ENCODE results near the gene CAMKK2. TPM values are rescaled to one million over a fixed set of nuclear protein-coding genes. Genes with fewer than 3 reads are reported as not detected.

The CAMKK2 gene
- total and polyA plus RNA-seq, 2 of the 13 experiments (the other 11 are each of a cell fraction or from before 2014, with no cell fraction given), result 18.8 to 20.0 TPM

- DNase-seq (ENCODE audit: low spot score), result no peak
- no TSS peak for BruUV-seq (replicated peaks)
Observed at GRCh38 chr12:121287267-121287954, 9.1 kb downstream of the CAMKK2 start.

DNA sequence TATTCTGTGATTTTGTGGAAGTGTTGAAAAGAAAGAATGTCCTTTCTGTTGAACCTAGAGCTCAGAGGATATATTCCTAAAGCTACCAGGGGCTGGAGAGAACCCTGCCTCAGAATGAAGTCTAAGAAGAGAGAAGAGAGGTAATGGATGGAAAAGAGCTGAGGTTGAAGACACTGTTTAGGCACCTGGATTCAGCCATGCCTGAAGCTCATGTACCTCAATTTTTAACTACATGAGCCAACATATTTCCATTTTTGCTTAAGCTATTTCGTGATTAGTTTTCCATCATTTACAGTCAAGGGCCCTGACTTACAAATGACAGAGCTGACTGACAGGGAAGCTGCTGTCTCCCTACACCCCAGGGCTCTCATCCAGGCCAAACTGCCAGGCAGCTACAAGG is 10.7 kb downstream of the CAMKK2 start:
- DNase-seq (ENCODE audit: low spot score) (no peak), FAIRE-seq (no peak), ATAC-seq (no peak)
- no peaks in the 10 kb centered on the region for H3K4me1 ChIP-seq (ENCODE audit: insufficient read depth, low read length)
- no peak overlapping the region for H3K4me2 ChIP-seq (ENCODE audit: low read depth, low read length)
- H3K9me3 ChIP-seq (ENCODE audit: low read length), result no peaks in the 10 kb centered on the region
- no peaks in the 10 kb centered on the region; the same call in 1 of the 2 replicates for H4K20me1 ChIP-seq (ENCODE audit: insufficient read depth, low read length)
- ChIA-PET POLR2A (interaction anchor here (1.5 kb wide), 1 partner anchor 9 kb away, joined by 4 read pairs; no protein-coding TSS in a partner anchor), CTCF (ENCODE audit: low intra/inter-chr PET ratio, low total read pairs) (no interaction called here)
- H3K27me3 ChIP-seq (ENCODE audit: control insufficient read depth in 1 of 2, insufficient read depth in 2 of 2, low read length in 2 of 2), result no peaks in the 10 kb centered on the region
- in situ Hi-C loops (cut with HindIII; ENCODE audit: extremely low pct_ligation_motif_present, low pct_unique_long_range_greater_than_20kb) (no loop called here), intact Hi-C loops (cut with micrococcal nuclease; ENCODE audit: unreplicated experiment) (no loop called here)
- WGBS (ENCODE audit: low lambda C conversion rate), result 100% methylated on average over 1 of the region's 1 CpG
- H3K79me2 ChIP-seq (ENCODE audit: insufficient read depth, low read length), result no peaks in the 10 kb centered on the region
- BruUV-seq (replicated peaks), result no TSS peak
- H3K27ac ChIP-seq (ENCODE audit: extremely low read length, insufficient read depth, low read length), result no peak overlapping the region
- no peak overlapping the region for H3K4me3 ChIP-seq (replicated peaks in 1 of 3; ENCODE audit: insufficient read depth in 1 of 3, low read depth in 2 of 3, low read length in 3 of 3)
- H3K9ac ChIP-seq (ENCODE audit: insufficient read depth, low read depth, low read length), result no peak overlapping the region
- peaks cover 1 to 6% of the 10 kb centered on the region in 2 experiments; a peak in 1 of 5 replicates for H3K36me3 ChIP-seq (replicated peaks in 1 of 2; ENCODE audit: control insufficient read depth in 1 of 2, insufficient read depth in 2 of 2, low read length in 2 of 2)
- H2AFZ ChIP-seq (ENCODE audit: low read length), result no peak overlapping the region
- TF ChIP-seq ZNF329 (CRISPR knock-in tag; IDR thresholded peaks at IDR 0.05; ENCODE audit: low read depth) (peak; percentile 96), ZNF777 (CRISPR knock-in tag; IDR thresholded peaks at IDR 0.05) (no peak), ZNF772 (CRISPR knock-in tag; IDR thresholded peaks at IDR 0.05) (no peak), TBL1XR1 (IDR thresholded peaks at IDR 0.05; ENCODE audit: borderline replicate concordance, low read length, partially characterized antibody) (no peak)

More at GRCh38 chr12:121287267-121287954, 9.1 kb downstream of the CAMKK2 start:
- H3K79me2 ChIP-seq (ENCODE audit: insufficient read depth, low read length), result no peaks in the 10 kb centered on the region
- ChIA-PET POLR2A (no interaction called here), CTCF (ENCODE audit: low intra/inter-chr PET ratio, low total read pairs) (no interaction called here)
- H3K27ac ChIP-seq (ENCODE audit: extremely low read length, insufficient read depth, low read length), result no peak overlapping the region
- TF ChIP-seq ATF7 (IDR thresholded peaks at IDR 0.05), result 0 out of 2 replicates have a peak, but pooled peaks have one; percentile 14
- TF ChIP-seq ATF7 (CRISPR knock-in tag; IDR thresholded peaks at IDR 0.05), result no peak
- no peak for TF ChIP-seq CENPBD1 (CRISPR knock-in tag; IDR thresholded peaks at IDR 0.05; ENCODE audit: borderline replicate concordance, low read depth)
- H4K20me1 ChIP-seq (ENCODE audit: insufficient read depth, low read length), result no peaks in the 10 kb centered on the region; the same call in 1 of the 2 replicates
- peaks cover 1 to 14% of the 10 kb centered on the region in 2 experiments; a peak in 1 of 5 replicates for H3K36me3 ChIP-seq (replicated peaks in 1 of 2; ENCODE audit: control insufficient read depth in 1 of 2, insufficient read depth in 2 of 2, low read length in 2 of 2)
- H3K4me2 ChIP-seq (ENCODE audit: low read depth, low read length), result no peak overlapping the region
- no peaks in the 10 kb centered on the region for H3K27me3 ChIP-seq (ENCODE audit: control insufficient read depth in 1 of 2, insufficient read depth in 2 of 2, low read length in 2 of 2)
- H3K9me3 ChIP-seq (ENCODE audit: low read length), result no peaks in the 10 kb centered on the region
- H2AFZ ChIP-seq (ENCODE audit: low read length), result no peak overlapping the region
- H3K4me1 ChIP-seq (ENCODE audit: insufficient read depth, low read length), result no peaks in the 10 kb centered on the region
- H3K4me3 ChIP-seq (replicated peaks in 1 of 3; ENCODE audit: insufficient read depth in 1 of 3, low read depth in 2 of 3, low read length in 3 of 3), result no peak overlapping the region
- intact Hi-C loops (cut with micrococcal nuclease; ENCODE audit: unreplicated experiment) (no loop called here), in situ Hi-C loops (cut with HindIII; ENCODE audit: extremely low pct_ligation_motif_present, low pct_unique_long_range_greater_than_20kb) (no loop called here)
- FAIRE-seq (no peak), ATAC-seq (no peak)
- H3K9ac ChIP-seq (ENCODE audit: insufficient read depth, low read depth, low read length), result no peak overlapping the region
- WGBS (ENCODE audit: low lambda C conversion rate), result 95% methylated on average over 8 of the region's 10 CpGs
